ENCODE results near the gene TPRX2. TPM values are rescaled to one million over a fixed set of nuclear protein-coding genes. Genes with fewer than 3 reads are reported as not detected.

Gene TPRX2
- total and polyA plus RNA-seq, 9 donors, result not detected

DNA sequence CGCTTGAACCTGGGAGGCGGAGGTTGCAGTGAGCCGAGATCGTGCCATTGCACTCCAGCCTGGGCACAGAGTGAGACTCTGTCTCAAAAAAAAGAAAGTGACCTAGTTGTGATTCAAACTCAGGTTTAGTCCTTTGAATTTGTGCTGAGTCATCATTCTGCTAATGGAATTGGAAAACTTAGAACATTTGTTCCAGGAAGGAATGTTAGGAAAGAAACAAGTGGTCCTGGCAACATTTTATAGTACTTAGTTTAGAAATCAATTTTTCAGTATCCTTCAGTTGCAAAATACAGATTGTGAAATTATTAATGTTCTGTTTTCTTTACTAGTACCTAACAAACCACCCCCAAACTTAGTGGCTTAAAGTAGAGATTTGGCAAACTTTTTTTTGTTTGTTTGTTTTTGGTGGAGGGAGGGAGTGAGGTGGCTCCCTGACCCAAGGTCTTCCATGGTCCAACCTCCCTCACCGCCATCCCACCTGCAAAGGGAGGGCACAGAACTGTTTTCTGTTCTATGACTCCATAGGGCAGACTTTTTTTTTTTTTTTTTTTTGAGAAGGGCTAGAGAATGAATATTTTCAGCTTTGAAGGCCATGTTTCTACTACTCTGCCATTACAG is 36.2 kb downstream of the TPRX2 start:
- no peak for DNase-seq
- TF ChIP-seq POLR2A (IDR thresholded peaks at IDR 0.05), result no peak
- TF ChIP-seq, protein P1, sequence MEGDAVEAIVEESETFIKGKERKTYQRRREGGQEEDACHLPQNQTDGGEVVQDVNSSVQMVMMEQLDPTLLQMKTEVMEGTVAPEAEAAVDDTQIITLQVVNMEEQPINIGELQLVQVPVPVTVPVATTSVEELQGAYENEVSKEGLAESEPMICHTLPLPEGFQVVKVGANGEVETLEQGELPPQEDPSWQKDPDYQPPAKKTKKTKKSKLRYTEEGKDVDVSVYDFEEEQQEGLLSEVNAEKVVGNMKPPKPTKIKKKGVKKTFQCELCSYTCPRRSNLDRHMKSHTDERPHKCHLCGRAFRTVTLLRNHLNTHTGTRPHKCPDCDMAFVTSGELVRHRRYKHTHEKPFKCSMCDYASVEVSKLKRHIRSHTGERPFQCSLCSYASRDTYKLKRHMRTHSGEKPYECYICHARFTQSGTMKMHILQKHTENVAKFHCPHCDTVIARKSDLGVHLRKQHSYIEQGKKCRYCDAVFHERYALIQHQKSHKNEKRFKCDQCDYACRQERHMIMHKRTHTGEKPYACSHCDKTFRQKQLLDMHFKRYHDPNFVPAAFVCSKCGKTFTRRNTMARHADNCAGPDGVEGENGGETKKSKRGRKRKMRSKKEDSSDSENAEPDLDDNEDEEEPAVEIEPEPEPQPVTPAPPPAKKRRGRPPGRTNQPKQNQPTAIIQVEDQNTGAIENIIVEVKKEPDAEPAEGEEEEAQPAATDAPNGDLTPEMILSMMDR (IDR thresholded peaks at IDR 0.05), result no peak
- TF ChIP-seq EP300 (IDR thresholded peaks at IDR 0.05), result no peak
- WGBS, 3 donors, result 92 to 94% (median 92%) methylated on average over 5 of the region's 5 CpGs
- Histone ChIP-seq H3K27me3 (no peaks in the 10 kb centered on the region), H3K9me3 (no peaks in the 10 kb centered on the region), H3K36me3 (no peaks in the 10 kb centered on the region), H3K4me1 (ENCODE audit: insufficient read depth) (no peaks in the 10 kb centered on the region), H3K4me3 (no peak overlapping the region), H3K27ac (no peak overlapping the region)
- intact Hi-C loops (cut with DNase I), result no loop called here

DNA sequence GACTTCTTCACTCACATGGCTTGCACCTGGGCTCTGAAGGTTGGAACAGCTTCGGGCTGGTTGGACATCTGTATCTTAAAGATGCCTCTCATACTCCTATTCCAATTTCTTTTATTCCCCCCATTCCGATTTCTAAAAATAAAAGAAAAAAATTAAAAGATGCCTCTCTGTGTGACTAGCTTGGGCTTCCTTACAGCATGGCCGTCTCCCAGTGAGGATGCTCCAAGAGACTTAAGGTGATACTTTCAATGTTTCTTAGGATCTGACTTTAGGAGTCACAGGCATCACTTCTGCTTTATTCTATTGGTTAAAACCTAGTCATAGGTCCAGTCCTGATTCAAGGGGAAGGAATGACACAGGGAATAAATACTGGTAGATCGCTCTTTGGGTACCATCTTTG is 37.0 kb downstream of the TPRX2 start:
- Histone ChIP-seq H3K36me3 (no peaks in the 10 kb centered on the region), H3K4me1 (ENCODE audit: insufficient read depth) (no peaks in the 10 kb centered on the region), H3K27ac (no peak overlapping the region), H3K4me3 (no peak overlapping the region), H3K9me3 (no peaks in the 10 kb centered on the region), H3K27me3 (no peaks in the 10 kb centered on the region)
- TF ChIP-seq EP300 (IDR thresholded peaks at IDR 0.05), result no peak
- no peak for TF ChIP-seq POLR2A (IDR thresholded peaks at IDR 0.05)
- TF ChIP-seq, protein P1 (IDR thresholded peaks at IDR 0.05), result no peak
- 86 to 96% (median 96%) methylated on average over 4 of the region's 4 CpGs for WGBS, 3 donors
- DNase-seq, result no peak
- intact Hi-C loops (cut with DNase I), result no loop called here

DNA sequence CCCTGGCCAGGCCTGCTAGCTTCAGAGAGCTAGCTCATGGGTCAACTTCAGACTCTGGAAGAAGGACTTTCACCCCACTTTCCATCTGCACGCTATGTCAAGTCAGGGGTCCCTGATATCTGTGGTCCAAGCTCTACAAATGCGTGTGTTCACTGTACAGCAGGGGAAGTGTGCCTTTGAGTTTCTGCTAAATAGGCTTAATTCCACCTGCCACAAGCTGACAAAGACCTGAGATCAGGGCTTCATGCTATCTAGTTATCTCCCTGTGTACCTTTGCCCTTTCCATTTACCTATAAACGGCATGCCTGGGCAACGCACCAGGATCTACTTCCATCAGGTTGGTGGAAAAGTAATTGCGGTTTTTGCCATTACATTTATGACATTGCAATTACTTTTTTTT is 37.7 kb downstream of the TPRX2 start:
- Histone ChIP-seq H3K4me3 (no peak overlapping the region), H3K27ac (no peak overlapping the region), H3K27me3 (no peaks in the 10 kb centered on the region), H3K9me3 (no peaks in the 10 kb centered on the region), H3K36me3 (no peaks in the 10 kb centered on the region), H3K4me1 (ENCODE audit: insufficient read depth) (no peaks in the 10 kb centered on the region)
- WGBS, 3 donors, result 93 to 95% (median 94%) methylated on average over 5 of the region's 5 CpGs
- TF ChIP-seq EP300 (IDR thresholded peaks at IDR 0.05) (no peak), POLR2A (IDR thresholded peaks at IDR 0.05) (no peak)
- TF ChIP-seq, protein P1 (IDR thresholded peaks at IDR 0.05), result no peak
- intact Hi-C loops (cut with DNase I), result no loop called here
- DNase-seq, result no peak

DNA sequence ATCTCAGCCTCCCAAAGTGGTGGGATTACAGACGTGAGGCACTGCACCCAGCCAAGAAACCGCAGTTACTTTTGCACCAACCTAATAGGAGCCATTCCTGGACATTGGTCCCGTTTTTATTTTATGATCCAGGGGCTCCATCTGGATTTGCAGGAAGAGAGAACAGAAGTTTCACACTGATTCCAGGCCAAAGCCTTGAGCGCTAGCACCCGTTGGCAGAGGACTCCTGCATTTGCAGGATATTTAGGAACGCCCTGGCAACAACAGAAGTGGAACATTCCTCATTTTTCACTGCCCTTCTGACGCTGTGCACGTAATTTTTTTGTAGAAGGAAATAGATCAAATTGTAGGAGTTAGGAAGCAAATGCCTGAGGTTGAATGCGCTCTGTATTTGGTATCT is 38.8 kb downstream of the TPRX2 start:
- Histone ChIP-seq H3K9me3 (no peaks in the 10 kb centered on the region), H3K4me1 (ENCODE audit: insufficient read depth) (no peaks in the 10 kb centered on the region), H3K4me3 (no peak overlapping the region), H3K36me3 (no peaks in the 10 kb centered on the region), H3K27ac (no peak overlapping the region), H3K27me3 (no peaks in the 10 kb centered on the region)
- TF ChIP-seq, protein P1 (IDR thresholded peaks at IDR 0.05), result no peak
- TF ChIP-seq EP300 (IDR thresholded peaks at IDR 0.05) (no peak), POLR2A (IDR thresholded peaks at IDR 0.05) (no peak)
- WGBS, 3 donors, result 59 to 64% (median 62%) methylated on average over 9 of the region's 9 CpGs
- no peak for DNase-seq
- intact Hi-C loops (cut with DNase I), result no loop called here
